Kidney (tissue), 14 donors: ENCODE results near the gene TRAF7. TPM values are rescaled to one million over a fixed set of nuclear protein-coding genes. Genes with fewer than 3 reads are reported as not detected.

Source experiments
- DNase-seq, 5 donors: peaks; one replicate each; pipeline ENCODE4 v3.0.0-alpha.2; 2013 to 2020
- FAIRE-seq: peaks from 2 replicates; lab custom pipeline; 2012; peaks lifted over from hg19 to GRCh38; lab: Jason Lieb, UNC
- H3K27ac ChIP-seq, 2 donors: one replicate each; pipeline ENCODE4 v1.7.0; 2013; ENCODE audit warnings: low read depth in 2 of 2, low read length in 2 of 2, inconsistent platforms in 1 of 2
- H3K27me3 ChIP-seq: one replicate; pipeline ENCODE4 v1.7.1; 2013; ENCODE audit warnings: low read length, inconsistent platforms; ENCODE audit not compliant: control insufficient read depth, insufficient read depth
- H3K36me3 ChIP-seq, 3 donors: one replicate each; pipeline versions ENCODE4 v1.7.0 to v1.7.1; 2013; ENCODE audit warnings: low read length in 3 of 3, control low read depth in 1 of 3, inconsistent platforms in 1 of 3; ENCODE audit not compliant: insufficient read depth in 3 of 3, control insufficient read depth in 2 of 3
- H3K4me1 ChIP-seq, 3 donors: one replicate each; pipeline versions ENCODE4 v1.7.0 to v1.7.1; 2013; ENCODE audit warnings: low read length in 3 of 3, inconsistent platforms in 1 of 3, low read depth in 1 of 3; ENCODE audit not compliant: control insufficient read depth in 2 of 3, insufficient read depth in 2 of 3
- H3K4me3 ChIP-seq, 3 donors: one replicate each; pipeline versions ENCODE4 v1.7.0 to v1.8.1; 2013; ENCODE audit warnings: low read length in 3 of 3, control low read depth in 1 of 3, inconsistent platforms in 1 of 3
- H3K9ac ChIP-seq, 3 donors: one replicate each; pipeline versions ENCODE4 v1.7.0 to v1.7.1; 2013; ENCODE audit warnings: low read length in 3 of 3, control low read depth in 1 of 3, inconsistent platforms in 1 of 3
- H3K9me3 ChIP-seq, 3 donors: one replicate each; pipeline versions ENCODE4 v1.7.0 to v1.7.1; 2013; ENCODE audit warnings: low read length in 3 of 3, control low read depth in 1 of 3, inconsistent platforms in 1 of 3; ENCODE audit not compliant: control insufficient read depth in 2 of 3, insufficient read depth in 1 of 3
- CTCF ChIP-seq: IDR thresholded peaks from 3 replicates; pipeline ENCODE4 v1.5.1; 2012; ENCODE audit warnings: mild to moderate bottlenecking, moderate library complexity, borderline replicate concordance; ENCODE audit not compliant: insufficient read depth; ENCODE audit errors: extremely low read depth
- intact Hi-C: fragments of 100-400 bp; cut with DNase I; formaldehyde crosslinking; loops from one replicate; pipeline ENCODE4 v1.11.1; 2022
- polyA plus RNA-seq: library from polyadenylated mRNA; stranded (reverse); fragments of 350-450 nt; fragmentation: Illumina TruSeq; extraction: RNeasy Lipid Tissue Mini Kit (QIAGEN cat#74804); gene quantifications from one replicate; pipeline ENCODE4 v1.2.3, GENCODE V29; 2014; ENCODE audit warnings: low read depth, low replicate concordance; ENCODE audit not compliant: insufficient read depth
- total RNA-seq: library from RNA; stranded (reverse); fragmentation: NEBNext Ultra II Directional; extraction: Animal tissue kit (Norgen Biotek cat#: 25700); gene quantifications from one replicate; pipeline ENCODE4 v1.2.1, GENCODE V29; 2021
- donor health status: control.
- donor health status: control.
- donor health status: control.
- donor health status: control.
- donor health status: control.
- donor health status: DM: yes; HTN: yes; CAD: no.
- donor health status: Normal renal cell carcinoma (clear cell type).

TRAF7 gene
- total and polyA plus RNA-seq, 2 donors from 2014 or later: 26.1 to 66.8 TPM

GRCh38 chr16:2151188-2152091, 4.1 kb upstream of the TRAF7 start:
- Histone ChIP-seq H3K27me3 (no peaks in the 10 kb centered on the region), H3K4me1 (peaks cover 0 to 58% (median 13%) of the 10 kb centered on the region in 3 donors), H3K4me3 (no peak overlapping the region), H3K27ac (no peak overlapping the region), H3K9ac (peak overlapping the region in 1 of 3 donors; percentile 12), H3K9me3 (no peaks in the 10 kb centered on the region), H3K36me3 (peaks cover 0 to 3% (median 0%) of the 10 kb centered on the region in 3 donors)
- intact Hi-C loops: no loop called here
- FAIRE-seq: no peak
- DNase-seq: peak in 1 of 5 donors; percentile 66
- no peak for TF ChIP-seq CTCF

GRCh38 chr16:2152695-2153506, 2.7 kb upstream of the TRAF7 start:
- peaks cover 0 to 68% (median 13%) of the 10 kb centered on the region in 3 donors for H3K4me1 ChIP-seq
- DNase-seq (peak in 4 of 5 donors; percentile 45 to 79 (median 66)), FAIRE-seq (no peak)
- H3K9me3 ChIP-seq: no peaks in the 10 kb centered on the region
- H3K9ac ChIP-seq: peak overlapping the region; percentile 2 to 90 (median 49)
- H3K36me3 ChIP-seq: peaks cover 0 to 3% (median 0%) of the 10 kb centered on the region in 3 donors
- H3K27me3 ChIP-seq: no peaks in the 10 kb centered on the region
- peak overlapping the region; percentile 63 to 99 (median 96) for H3K4me3 ChIP-seq
- TF ChIP-seq CTCF: no peak
- H3K27ac ChIP-seq: peak overlapping the region in 1 of 2 donors; percentile 30
- intact Hi-C loops: no loop called here

GRCh38 chr16:2154533-2155090, 970 bp upstream of the TRAF7 start:
- Histone ChIP-seq H3K4me1 (peaks cover 0 to 62% (median 13%) of the 10 kb centered on the region in 3 donors), H3K27ac (peak overlapping the region; percentile 74 to 78), H3K9me3 (no peaks in the 10 kb centered on the region), H3K9ac (peak overlapping the region; percentile 90 to 98 (median 94)), H3K27me3 (no peaks in the 10 kb centered on the region), H3K4me3 (peak overlapping the region; percentile 83 to 99 (median 96)), H3K36me3 (peaks cover 0 to 3% (median 0%) of the 10 kb centered on the region in 3 donors)
- TF ChIP-seq CTCF: no peak
- intact Hi-C loops: no loop called here
- no peak for DNase-seq
- FAIRE-seq: no peak
